Ovary (tissue), 3 donors: ENCODE measurements around the gene CEP85L.

Source experiments
- CTCF ChIP-seq, 3 donors: fragments of 450-650 bp in 2 of 3; fragments of 200-600 bp in 1 of 3; IDR thresholded peaks; one replicate each; pipeline versions ENCODE4 v1.5.1 to v1.8.0; 2016 to 2022; ENCODE audit warnings: antibody characterized with exemption in 3 of 3, mild to moderate bottlenecking in 1 of 3
- EP300 ChIP-seq: sonication (generic); formaldehyde crosslinking; IDR thresholded peaks from one replicate; pipeline ENCODE4 v1.6.1; 2017; ENCODE audit warnings: antibody characterized with exemption
- donor health status: DM: no; HTN: no; CAD: no.

GRCh38 chr6:118558464-118559217 is 92.8 kb downstream of the CEP85L start:
- TF ChIP-seq CTCF (IDR thresholded peaks at IDR 0.05) = no peak
- TF ChIP-seq EP300 = no peak
